ENCODE data around the gene TSC22D2.

The TSC22D2 gene

GRCh38 chr3:150412561-150413231 lies 4.6 kb downstream of the TSC22D2 start:
- peak in 1 of 3 experiments; percentile 7 for DNase-seq (ENCODE audit: low read depth in 3 of 3)

- no peak for DNase-seq (ENCODE audit: low read depth in 3 of 3)
These were observed 6.2 kb downstream of the TSC22D2 start for GRCh38 chr3:150414258-150414657.

- no peak for DNase-seq (ENCODE audit: low read depth in 3 of 3)
These were observed 6.9 kb downstream of the TSC22D2 start for GRCh38 chr3:150414959-150415358.

- no peak for DNase-seq (ENCODE audit: low read depth in 3 of 3)
These were observed 11.2 kb downstream of the TSC22D2 start for GRCh38 chr3:150419076-150419868.

- DNase-seq (ENCODE audit: low read depth in 3 of 3) = no peak
These were observed 11.9 kb downstream of the TSC22D2 start for GRCh38 chr3:150419959-150420358.

- DNase-seq (ENCODE audit: low read depth in 3 of 3) = no peak
These were observed 13.2 kb downstream of the TSC22D2 start for GRCh38 chr3:150421256-150421655.

GRCh38 chr3:150421799-150422548 lies 13.9 kb downstream of the TSC22D2 start:
- DNase-seq (ENCODE audit: low read depth in 3 of 3) = no peak

- DNase-seq (ENCODE audit: low read depth in 3 of 3) = no peak
These were observed 14.8 kb downstream of the TSC22D2 start for GRCh38 chr3:150422907-150423306.

GRCh38 chr3:150423761-150424160 lies 15.7 kb downstream of the TSC22D2 start:
- DNase-seq (ENCODE audit: low read depth in 3 of 3) = no peak

GRCh38 chr3:150426292-150426691 lies 18.2 kb downstream of the TSC22D2 start:
- DNase-seq (ENCODE audit: low read depth in 3 of 3) = no peak

GRCh38 chr3:150428562-150428961 lies 20.5 kb downstream of the TSC22D2 start:
- DNase-seq (ENCODE audit: low read depth in 3 of 3) = no peak

GRCh38 chr3:150429767-150430671 lies 21.9 kb downstream of the TSC22D2 start:
- DNase-seq (ENCODE audit: low read depth in 3 of 3) = no peak

GRCh38 chr3:150433347-150433746 lies 25.2 kb downstream of the TSC22D2 start:
- no peak for DNase-seq (ENCODE audit: low read depth in 3 of 3)

- DNase-seq (ENCODE audit: low read depth in 3 of 3) = no peak
These were observed 26.1 kb downstream of the TSC22D2 start for GRCh38 chr3:150434234-150434633.

- DNase-seq (ENCODE audit: low read depth in 3 of 3) = no peak
These were observed 28.1 kb downstream of the TSC22D2 start for GRCh38 chr3:150436161-150436560.

GRCh38 chr3:150439657-150440056 lies 31.6 kb downstream of the TSC22D2 start:
- no peak for DNase-seq (ENCODE audit: low read depth in 3 of 3)

GRCh38 chr3:150443331-150443741 lies 35.2 kb downstream of the TSC22D2 start:
- DNase-seq (ENCODE audit: low read depth in 3 of 3) = no peak

- no peak for DNase-seq (ENCODE audit: low read depth in 3 of 3)
These were observed 36.3 kb downstream of the TSC22D2 start for GRCh38 chr3:150444371-150444770.

- no peak for DNase-seq (ENCODE audit: low read depth in 3 of 3)
These were observed 38.4 kb downstream of the TSC22D2 start for GRCh38 chr3:150446470-150446977.

GRCh38 chr3:150447084-150447483 lies 39.0 kb downstream of the TSC22D2 start:
- DNase-seq (ENCODE audit: low read depth in 3 of 3) = no peak

Measured in stimulated activated CD4-positive, alpha-beta T cell treated with anti-CD3 and anti-CD28 coated beads, TNF-alpha, amount 100 ng/mL, for 24 hours (primary cell).